Gastrocnemius medialis (tissue), 4 donors: ENCODE results near the gene CCDC187. TPM values are rescaled to one million over a fixed set of nuclear protein-coding genes. Genes with fewer than 3 reads are reported as not detected.

ENCODE experiments used
- ATAC-seq, 2 donors: fragments of 150-250 bp; one replicate each; pipeline ENCODE4 v1.9.1; 2016
- DNase-seq, 2 donors: peaks; one replicate each; pipeline ENCODE4 v3.0.0-alpha.2; 2019
- H3K27ac ChIP-seq, 4 donors: fragments of 200-600 bp; sonication (generic); 1 replicate in 1 of 4; 2 replicates in 3 of 4; pipeline ENCODE4 v1.5.1; 2016 to 2018; ENCODE audit warnings: mild to moderate bottlenecking in 2 of 4, moderate library complexity in 1 of 4
- H3K27me3 ChIP-seq, 3 donors: fragments of 200-600 bp; sonication (generic) in 2 of 3; 1 replicate in 1 of 3; 2 replicates in 2 of 3; pipeline versions ENCODE4 v1.5.1 to v1.6.0; 2016 to 2019; ENCODE audit warnings: mild to moderate bottlenecking in 1 of 3, moderate library complexity in 1 of 3
- H3K36me3 ChIP-seq, 2 donors: fragments of 200-600 bp; sonication (generic) in 1 of 2; one replicate each; pipeline ENCODE4 v1.5.1; 2017 to 2018
- H3K4me1 ChIP-seq, 2 donors: fragments of 200-600 bp; sonication (generic) in 1 of 2; one replicate each; pipeline ENCODE4 v1.5.1; 2016 to 2017; ENCODE audit warnings: mild to moderate bottlenecking in 2 of 2
- H3K4me3 ChIP-seq, 4 donors: fragments of 200-600 bp; sonication (generic) in 3 of 4; 1 replicate in 1 of 4; 2 replicates in 3 of 4; pipeline ENCODE4 v1.5.1; 2016 to 2019; ENCODE audit warnings: mild to moderate bottlenecking in 2 of 4
- H3K9me3 ChIP-seq, 3 donors: fragments of 200-600 bp; sonication (generic) in 2 of 3; 1 replicate in 1 of 3; 2 replicates in 2 of 3; pipeline ENCODE4 v1.5.1; 2016 to 2019
- POLR2A ChIP-seq, 2 donors: fragments of 450-650 bp; IDR thresholded peaks; one replicate each; pipeline ENCODE4 v1.6.1; 2017; ENCODE audit warnings: antibody characterized with exemption in 2 of 2, mild to moderate bottlenecking in 2 of 2, moderate library complexity in 2 of 2
- in situ Hi-C, 4 donors: fragments of 200-750 bp; cut with MboI; loops; one replicate each; pipeline versions ENCODE4 v1.15.0 to v1.8.0; 2017; ENCODE audit warnings: low sequenced_read_pairs in 4 of 4
- intact Hi-C: fragments of 100-400 bp; cut with DNase I; formaldehyde crosslinking; loops from one replicate; pipeline ENCODE4 v1.15.1; 2023; ENCODE audit warnings: low total_unique reads
- total RNA-seq, 4 donors: library from RNA; depleted of rRNA; stranded (reverse); fragments of >200 nt; gene quantifications; one replicate each; pipeline versions ENCODE4 v1.1.0 to v1.2.3, GENCODE V29; 2016
- TF ChIP-seq, protein P1 (sequence below), 5 experiments: fragments of 450-650 bp in 3 of 5; fragments of 200-600 bp in 2 of 5; sonication (generic) in 2 of 5; IDR thresholded peaks in 4 of 5; conservative IDR thresholded peaks in 1 of 5; 1 replicate in 4 of 5; 2 replicates in 1 of 5; pipeline ENCODE4 v1.5.1; 2016 to 2019; ENCODE audit warnings: antibody characterized with exemption in 5 of 5, mild to moderate bottlenecking in 3 of 5, moderate library complexity in 3 of 5

CCDC187 gene
- total RNA-seq, 4 donors from 2014 or later: not detected

- Histone ChIP-seq H3K27ac (no peak overlapping the region), H3K4me3 (no peak overlapping the region), H3K36me3 (peaks cover 0 to 53% of the 10 kb centered on the region in 2 donors), H3K27me3 (peaks cover under 1 to 7% (median under 1%) of the 10 kb centered on the region in 3 donors), H3K4me1 (no peaks in the 10 kb centered on the region), H3K9me3 (no peaks in the 10 kb centered on the region)
- intact Hi-C loops: no loop called here
- DNase-seq (no peak), ATAC-seq (no peak)
- in situ Hi-C loops: no loop called here
- TF ChIP-seq POLR2A (IDR thresholded peaks at IDR 0.05): no peak
- TF ChIP-seq, protein P1, sequence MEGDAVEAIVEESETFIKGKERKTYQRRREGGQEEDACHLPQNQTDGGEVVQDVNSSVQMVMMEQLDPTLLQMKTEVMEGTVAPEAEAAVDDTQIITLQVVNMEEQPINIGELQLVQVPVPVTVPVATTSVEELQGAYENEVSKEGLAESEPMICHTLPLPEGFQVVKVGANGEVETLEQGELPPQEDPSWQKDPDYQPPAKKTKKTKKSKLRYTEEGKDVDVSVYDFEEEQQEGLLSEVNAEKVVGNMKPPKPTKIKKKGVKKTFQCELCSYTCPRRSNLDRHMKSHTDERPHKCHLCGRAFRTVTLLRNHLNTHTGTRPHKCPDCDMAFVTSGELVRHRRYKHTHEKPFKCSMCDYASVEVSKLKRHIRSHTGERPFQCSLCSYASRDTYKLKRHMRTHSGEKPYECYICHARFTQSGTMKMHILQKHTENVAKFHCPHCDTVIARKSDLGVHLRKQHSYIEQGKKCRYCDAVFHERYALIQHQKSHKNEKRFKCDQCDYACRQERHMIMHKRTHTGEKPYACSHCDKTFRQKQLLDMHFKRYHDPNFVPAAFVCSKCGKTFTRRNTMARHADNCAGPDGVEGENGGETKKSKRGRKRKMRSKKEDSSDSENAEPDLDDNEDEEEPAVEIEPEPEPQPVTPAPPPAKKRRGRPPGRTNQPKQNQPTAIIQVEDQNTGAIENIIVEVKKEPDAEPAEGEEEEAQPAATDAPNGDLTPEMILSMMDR (IDR thresholded peaks at IDR 0.05 in 4 of 5, conservative IDR thresholded peaks at IDR 0.05 in 1 of 5): no peak
Observed at GRCh38 chr9:136209786-136210185, 94.1 kb downstream of the CCDC187 start.

GRCh38 chr9:136209232-136209631 lies 94.7 kb downstream of the CCDC187 start:
- TF ChIP-seq, protein P1 (IDR thresholded peaks at IDR 0.05 in 4 of 5, conservative IDR thresholded peaks at IDR 0.05 in 1 of 5): no peak
- TF ChIP-seq POLR2A (IDR thresholded peaks at IDR 0.05): no peak
- ATAC-seq (no peak), DNase-seq (no peak)
- H3K4me3 ChIP-seq: no peak overlapping the region
- H3K4me1 ChIP-seq: no peaks in the 10 kb centered on the region
- intact Hi-C loops: no loop called here
- H3K9me3 ChIP-seq: no peaks in the 10 kb centered on the region
- H3K27me3 ChIP-seq: peaks cover 6 to 12% (median 6%) of the 10 kb centered on the region in 3 donors
- peaks cover 0 to 47% of the 10 kb centered on the region in 2 donors for H3K36me3 ChIP-seq
- H3K27ac ChIP-seq: no peak overlapping the region
- in situ Hi-C loops: no loop called here

DNA sequence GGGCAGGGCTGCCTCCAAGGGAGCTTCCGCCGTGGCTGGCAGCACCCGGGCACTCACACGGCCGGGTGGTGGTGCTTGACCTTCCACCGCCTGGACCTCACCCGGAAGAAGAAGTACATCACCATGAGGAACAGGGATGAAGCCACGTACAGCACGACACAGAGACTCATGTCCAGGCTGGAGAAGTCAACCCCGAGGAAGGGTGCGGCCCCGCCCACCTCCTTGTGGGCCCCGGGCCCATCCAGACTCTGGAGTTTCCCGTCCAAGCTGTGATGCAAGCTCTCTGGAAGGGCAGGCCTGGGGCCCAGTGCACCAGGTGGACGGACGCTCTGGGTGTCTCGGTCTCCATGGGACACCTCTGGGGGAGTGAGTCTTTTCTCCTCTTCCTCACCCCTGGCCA lies 95.2 kb downstream of the CCDC187 start:
- Histone ChIP-seq H3K27ac (no peak overlapping the region), H3K4me1 (no peaks in the 10 kb centered on the region), H3K36me3 (peaks cover 0 to 42% of the 10 kb centered on the region in 2 donors), H3K27me3 (peaks cover 11 to 18% (median 11%) of the 10 kb centered on the region in 3 donors), H3K4me3 (no peak overlapping the region), H3K9me3 (no peaks in the 10 kb centered on the region)
- in situ Hi-C loops (no loop called here), intact Hi-C loops (no loop called here)
- no peak for DNase-seq
- TF ChIP-seq, protein P1 (IDR thresholded peaks at IDR 0.05 in 4 of 5, conservative IDR thresholded peaks at IDR 0.05 in 1 of 5): no peak
- no peak for TF ChIP-seq POLR2A (IDR thresholded peaks at IDR 0.05)
- no peak for ATAC-seq

- Histone ChIP-seq H3K36me3 (peaks cover 0 to 34% of the 10 kb centered on the region in 2 donors), H3K27ac (no peak overlapping the region), H3K9me3 (no peaks in the 10 kb centered on the region), H3K4me1 (no peaks in the 10 kb centered on the region), H3K4me3 (no peak overlapping the region), H3K27me3 (peaks cover 17 to 27% (median 19%) of the 10 kb centered on the region in 3 donors)
- DNase-seq: no peak
- TF ChIP-seq, protein P1 (IDR thresholded peaks at IDR 0.05 in 4 of 5, conservative IDR thresholded peaks at IDR 0.05 in 1 of 5): no peak
- no peak for TF ChIP-seq POLR2A (IDR thresholded peaks at IDR 0.05)
- intact Hi-C loops (no loop called here), in situ Hi-C loops (no loop called here)
- no peak for ATAC-seq
Observed at GRCh38 chr9:136207616-136208015, 96.3 kb downstream of the CCDC187 start.
